Measurements from ENCODE around the gene C5orf46.
"Not testable (repeated sequence)": the region's sequence is repeated elsewhere in the genome, so short reads cannot be mapped to it uniquely, and the experiment has no call there.

Gene C5orf46

GRCh38 chr5:147871980-147872549 lies 34.3 kb downstream of the C5orf46 start:
- not testable (repeated sequence) for ATAC-seq (ENCODE audit: insufficient read depth, low read depth); H3K36me3 ChIP-seq (ENCODE audit: insufficient read depth, low read length); H4K20me1 ChIP-seq (ENCODE audit: insufficient read depth, low read length); H2AFZ ChIP-seq (ENCODE audit: low read depth, low read length); H3K4me3 ChIP-seq (ENCODE audit: low read depth in 1 of 2, low read length in 2 of 2); H3K4me1 ChIP-seq (ENCODE audit: insufficient read depth, low read length); H3K79me2 ChIP-seq (ENCODE audit: insufficient read depth, low read length); H3K9ac ChIP-seq (ENCODE audit: low read depth, low read length); H3K27me3 ChIP-seq (ENCODE audit: insufficient read depth, low read length, poor library complexity); H3K4me2 ChIP-seq (ENCODE audit: insufficient read depth, low read length); H3K9me3 ChIP-seq (ENCODE audit: insufficient read depth, low read length, severe bottlenecking); H3K27ac ChIP-seq (ENCODE audit: low read length); DNase-seq

GRCh38 chr5:147869892-147870291 lies 36.4 kb downstream of the C5orf46 start:
- H2AFZ ChIP-seq (ENCODE audit: low read depth, low read length); H3K9ac ChIP-seq (ENCODE audit: low read depth, low read length); H3K4me1 ChIP-seq (ENCODE audit: insufficient read depth, low read length); H4K20me1 ChIP-seq (ENCODE audit: insufficient read depth, low read length); H3K27ac ChIP-seq (ENCODE audit: low read length); ATAC-seq (ENCODE audit: insufficient read depth, low read depth); H3K4me2 ChIP-seq (ENCODE audit: insufficient read depth, low read length); H3K27me3 ChIP-seq (ENCODE audit: insufficient read depth, low read length, poor library complexity); DNase-seq; H3K4me3 ChIP-seq (ENCODE audit: low read depth in 1 of 2, low read length in 2 of 2); H3K9me3 ChIP-seq (ENCODE audit: insufficient read depth, low read length, severe bottlenecking); H3K36me3 ChIP-seq (ENCODE audit: insufficient read depth, low read length); H3K79me2 ChIP-seq (ENCODE audit: insufficient read depth, low read length): not testable (repeated sequence)

DNA sequence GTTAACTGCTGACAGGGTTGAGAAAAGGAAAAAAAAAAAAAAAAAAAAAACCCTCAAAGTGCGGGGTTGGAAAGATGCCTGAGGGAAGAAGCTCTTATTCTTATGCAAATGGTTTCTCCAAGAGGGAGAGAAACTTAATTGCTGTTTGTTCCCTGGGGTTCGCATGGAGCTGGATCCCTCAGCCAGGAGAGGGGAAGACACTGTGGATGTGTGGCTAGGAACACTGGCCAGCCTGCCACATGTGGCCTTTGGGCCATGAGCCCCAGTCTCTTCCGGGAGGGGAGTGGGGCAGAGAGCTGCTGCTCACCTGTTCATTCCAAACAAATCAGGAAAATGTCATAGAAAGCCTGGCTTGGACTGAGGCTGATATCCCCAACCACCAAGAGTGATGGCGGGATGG lies 37.2 kb downstream of the C5orf46 start:
- H3K4me1 ChIP-seq (ENCODE audit: insufficient read depth, low read length) = no peaks in the 10 kb centered on the region
- no peaks in the 10 kb centered on the region for H3K79me2 ChIP-seq (ENCODE audit: insufficient read depth, low read length)
- TF ChIP-seq, protein P1, sequence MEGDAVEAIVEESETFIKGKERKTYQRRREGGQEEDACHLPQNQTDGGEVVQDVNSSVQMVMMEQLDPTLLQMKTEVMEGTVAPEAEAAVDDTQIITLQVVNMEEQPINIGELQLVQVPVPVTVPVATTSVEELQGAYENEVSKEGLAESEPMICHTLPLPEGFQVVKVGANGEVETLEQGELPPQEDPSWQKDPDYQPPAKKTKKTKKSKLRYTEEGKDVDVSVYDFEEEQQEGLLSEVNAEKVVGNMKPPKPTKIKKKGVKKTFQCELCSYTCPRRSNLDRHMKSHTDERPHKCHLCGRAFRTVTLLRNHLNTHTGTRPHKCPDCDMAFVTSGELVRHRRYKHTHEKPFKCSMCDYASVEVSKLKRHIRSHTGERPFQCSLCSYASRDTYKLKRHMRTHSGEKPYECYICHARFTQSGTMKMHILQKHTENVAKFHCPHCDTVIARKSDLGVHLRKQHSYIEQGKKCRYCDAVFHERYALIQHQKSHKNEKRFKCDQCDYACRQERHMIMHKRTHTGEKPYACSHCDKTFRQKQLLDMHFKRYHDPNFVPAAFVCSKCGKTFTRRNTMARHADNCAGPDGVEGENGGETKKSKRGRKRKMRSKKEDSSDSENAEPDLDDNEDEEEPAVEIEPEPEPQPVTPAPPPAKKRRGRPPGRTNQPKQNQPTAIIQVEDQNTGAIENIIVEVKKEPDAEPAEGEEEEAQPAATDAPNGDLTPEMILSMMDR (IDR thresholded peaks at IDR 0.05; ENCODE audit: borderline replicate concordance, extremely low read depth, low read length, poor library complexity, severe bottlenecking) = no peak
- no peak for TF ChIP-seq EZH2 (IDR thresholded peaks at IDR 0.05; ENCODE audit: borderline replicate concordance, low read depth, low read length, severe bottlenecking)
- no peak overlapping the region for H3K4me3 ChIP-seq (ENCODE audit: low read depth in 1 of 2, low read length in 2 of 2)
- no peaks in the 10 kb centered on the region for H3K9me3 ChIP-seq (ENCODE audit: insufficient read depth, low read length, severe bottlenecking)
- no peak overlapping the region for H2AFZ ChIP-seq (ENCODE audit: low read depth, low read length)
- no peaks in the 10 kb centered on the region for H3K27me3 ChIP-seq (ENCODE audit: insufficient read depth, low read length, poor library complexity)
- no peaks in the 10 kb centered on the region for H4K20me1 ChIP-seq (ENCODE audit: insufficient read depth, low read length)
- H3K9ac ChIP-seq (ENCODE audit: low read depth, low read length) = no peak overlapping the region
- H3K27ac ChIP-seq (ENCODE audit: low read length) = no peak overlapping the region
- DNase-seq = no peak
- no peak overlapping the region for H3K4me2 ChIP-seq (ENCODE audit: insufficient read depth, low read length)
- ATAC-seq (ENCODE audit: insufficient read depth, low read depth) = no peak
- H3K36me3 ChIP-seq (ENCODE audit: insufficient read depth, low read length) = no peaks in the 10 kb centered on the region

DNA sequence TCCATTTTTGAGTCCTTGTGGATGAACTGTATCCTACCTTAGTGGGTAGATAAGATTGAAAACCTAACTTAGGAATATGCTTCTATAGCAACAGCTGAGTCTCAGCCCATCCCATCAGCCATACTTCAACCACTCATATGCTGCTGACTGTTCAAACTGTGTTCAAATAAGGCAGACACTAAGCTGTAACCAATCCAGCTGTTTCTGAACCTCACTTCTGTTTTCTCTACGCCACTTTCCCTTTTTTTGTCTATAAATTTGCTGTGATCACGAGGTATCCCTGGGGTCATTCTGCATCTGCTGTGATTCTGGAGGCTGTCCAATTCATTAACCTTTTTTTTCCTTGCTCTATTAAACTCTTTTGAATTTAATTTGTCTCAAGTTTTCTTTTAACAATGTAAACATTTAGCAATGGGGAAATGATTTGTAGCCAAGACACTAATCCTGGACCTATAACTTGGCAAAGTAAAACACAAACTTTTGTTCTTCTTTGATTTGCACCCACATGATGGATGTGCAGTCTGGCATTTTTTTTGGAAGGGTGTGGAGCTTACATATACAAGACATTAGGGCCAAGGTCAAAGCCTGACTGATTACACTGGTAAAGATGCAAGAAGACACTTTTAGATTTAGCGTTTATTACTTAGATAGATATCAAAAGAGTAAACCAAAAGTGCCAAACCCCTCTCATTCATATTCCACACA lies 42.7 kb downstream of the C5orf46 start:
- Histone ChIP-seq H3K79me2 (ENCODE audit: insufficient read depth, low read length) (no peaks in the 10 kb centered on the region), H2AFZ (ENCODE audit: low read depth, low read length) (no peak overlapping the region), H3K4me2 (ENCODE audit: insufficient read depth, low read length) (no peak overlapping the region), H4K20me1 (ENCODE audit: insufficient read depth, low read length) (no peaks in the 10 kb centered on the region), H3K4me1 (ENCODE audit: insufficient read depth, low read length) (no peaks in the 10 kb centered on the region), H3K36me3 (ENCODE audit: insufficient read depth, low read length) (no peaks in the 10 kb centered on the region), H3K9ac (ENCODE audit: low read depth, low read length) (no peak overlapping the region), H3K27ac (ENCODE audit: low read length) (no peak overlapping the region), H3K4me3 (ENCODE audit: low read depth in 1 of 2, low read length in 2 of 2) (no peak overlapping the region), H3K9me3 (ENCODE audit: insufficient read depth, low read length, severe bottlenecking) (no peaks in the 10 kb centered on the region), H3K27me3 (ENCODE audit: insufficient read depth, low read length, poor library complexity) (peaks cover 3% of the 10 kb centered on the region)
- no peak for ATAC-seq (ENCODE audit: insufficient read depth, low read depth)
- no peak for DNase-seq
- TF ChIP-seq, protein P1 (IDR thresholded peaks at IDR 0.05; ENCODE audit: borderline replicate concordance, extremely low read depth, low read length, poor library complexity, severe bottlenecking) = no peak
- no peak for TF ChIP-seq EZH2 (IDR thresholded peaks at IDR 0.05; ENCODE audit: borderline replicate concordance, low read depth, low read length, severe bottlenecking)
